Thymus (tissue), 11 donors: Measurements from ENCODE around the gene CCDC12. TPM values are rescaled to one million over a fixed set of nuclear protein-coding genes. Genes with fewer than 3 reads are reported as not detected.
"Not testable (repeated sequence)": the region's sequence is repeated elsewhere in the genome, so short reads cannot be mapped to it uniquely, and the experiment has no call there.

Source experiments
- DNase-seq, 9 donors: peaks; one replicate each; pipeline ENCODE4 v3.0.0-alpha.2; 2013; ENCODE audit warnings: low spot score in 9 of 9, low read depth in 6 of 9, missing footprints in 1 of 9
- H3K27ac ChIP-seq, 2 donors: one replicate each; pipeline ENCODE4 v1.5.1; 2013; ENCODE audit warnings: control low read depth in 1 of 2, low read depth in 1 of 2, low read length in 1 of 2, mild to moderate bottlenecking in 1 of 2, moderate library complexity in 1 of 2
- H3K27me3 ChIP-seq, 2 donors: one replicate each; pipeline ENCODE4 v1.5.1; 2013; ENCODE audit warnings: low read length in 1 of 2; ENCODE audit not compliant: control insufficient read depth in 2 of 2, insufficient read depth in 1 of 2
- H3K36me3 ChIP-seq, 2 donors: one replicate each; pipeline ENCODE4 v1.5.1; 2013; ENCODE audit warnings: low read length in 1 of 2, mild to moderate bottlenecking in 1 of 2, moderate library complexity in 1 of 2; ENCODE audit not compliant: control insufficient read depth in 2 of 2, insufficient read depth in 2 of 2
- H3K4me1 ChIP-seq, 2 donors: one replicate each; pipeline ENCODE4 v1.5.1; 2013; ENCODE audit warnings: low read length in 2 of 2; ENCODE audit not compliant: control insufficient read depth in 2 of 2, insufficient read depth in 2 of 2
- H3K4me3 ChIP-seq, 2 donors: one replicate each; pipeline ENCODE4 v1.5.1; 2013; ENCODE audit warnings: low read length in 2 of 2, control low read depth in 1 of 2, mild to moderate bottlenecking in 1 of 2
- H3K9me3 ChIP-seq, 2 donors: one replicate each; pipeline ENCODE4 v1.5.1; 2013; ENCODE audit warnings: low read length in 1 of 2, mild to moderate bottlenecking in 1 of 2; ENCODE audit not compliant: control insufficient read depth in 2 of 2, insufficient read depth in 1 of 2
- WGBS: extraction: QIAGEN DNeasy Blood & Tissue Kit; methylation state at CpG from one replicate; pipeline ENCODE4 v1.1.7; 2013; 5-methylcytosine and 5-hydroxymethylcytosine counted together
- polyA plus RNA-seq: library from polyadenylated mRNA; stranded (reverse); fragments of 200-250 nt; gene quantifications from one replicate; pipeline ENCODE4 v1.2.3, GENCODE V29; 2013
- total RNA-seq: library from RNA; stranded (reverse); fragments of 120-200 nt; gene quantifications from one replicate; pipeline ENCODE4 v1.2.4, GENCODE V29; 2013
- donor health status: healthy.

The CCDC12 gene
- total and polyA plus RNA-seq, 2 donors: 47.4 to 83.9 TPM

DNA sequence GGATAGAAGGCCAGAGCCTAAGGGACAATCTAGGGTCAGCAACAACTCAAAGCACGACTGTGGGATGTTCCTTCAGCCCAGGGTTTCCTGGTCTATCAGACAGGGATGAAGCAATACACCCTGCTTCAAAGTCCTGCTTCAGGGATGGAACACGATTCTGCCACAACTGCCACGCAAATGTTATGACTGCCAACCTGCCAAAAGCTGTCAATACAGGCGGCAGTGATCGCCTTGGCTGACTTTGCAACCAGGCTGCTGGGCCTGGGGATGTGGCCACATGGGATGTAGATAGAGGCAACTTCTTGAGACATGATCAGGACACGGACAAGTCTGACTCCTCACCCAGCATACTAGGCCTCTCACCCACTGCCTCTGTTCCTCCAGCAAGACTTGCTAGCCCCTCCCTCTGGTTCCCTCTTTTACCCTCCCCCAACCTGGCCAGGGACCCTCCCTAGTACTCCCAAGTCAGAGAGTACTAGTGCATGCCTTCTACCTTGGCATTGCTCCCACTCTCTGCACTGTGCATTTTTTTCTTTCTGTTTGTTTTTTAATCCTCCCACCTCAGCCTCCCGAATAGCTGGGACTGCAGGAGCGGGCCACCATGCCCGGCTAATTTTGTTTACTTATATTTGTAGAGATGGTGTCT, 7.6 kb downstream of the CCDC12 start:
- no peaks in the 10 kb centered on the region for H3K9me3 ChIP-seq
- H3K36me3 ChIP-seq: peaks cover 21 to 57% of the 10 kb centered on the region in 2 donors
- H3K4me1 ChIP-seq: peaks cover 6 to 58% of the 10 kb centered on the region in 2 donors
- H3K27ac ChIP-seq: no peak overlapping the region
- DNase-seq: no peak
- 85% methylated on average over 9 of the region's 9 CpGs for WGBS
- no peak overlapping the region for H3K4me3 ChIP-seq
- H3K27me3 ChIP-seq: no peaks in the 10 kb centered on the region

DNA sequence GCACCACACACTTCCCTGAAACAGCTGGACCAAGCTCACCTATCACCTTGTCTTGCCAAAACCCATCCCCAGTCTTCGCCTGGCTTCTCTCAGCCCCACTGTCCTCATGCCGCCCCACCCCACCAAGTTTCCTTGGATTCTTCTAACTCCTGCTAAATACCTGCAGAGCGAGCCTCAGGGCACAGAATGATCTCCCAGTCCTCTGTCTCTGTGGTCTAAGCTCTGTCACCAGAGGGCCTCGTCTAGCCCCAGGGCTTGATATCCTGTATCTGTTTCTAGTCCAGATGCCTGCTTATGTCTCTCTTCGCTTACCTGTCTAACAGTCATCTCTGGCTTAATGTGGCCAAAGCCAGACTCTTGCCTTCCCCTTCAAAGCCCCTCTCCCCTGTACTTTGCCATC, 9.7 kb downstream of the CCDC12 start:
- peaks cover 5 to 52% of the 10 kb centered on the region in 2 donors for H3K4me1 ChIP-seq
- no peaks in the 10 kb centered on the region for H3K27me3 ChIP-seq
- H3K4me3 ChIP-seq: no peak overlapping the region
- DNase-seq: no peak
- 83% methylated on average over 5 of the region's 5 CpGs for WGBS
- peaks cover 21 to 60% of the 10 kb centered on the region in 2 donors for H3K36me3 ChIP-seq
- H3K9me3 ChIP-seq: no peaks in the 10 kb centered on the region
- no peak overlapping the region for H3K27ac ChIP-seq

DNA sequence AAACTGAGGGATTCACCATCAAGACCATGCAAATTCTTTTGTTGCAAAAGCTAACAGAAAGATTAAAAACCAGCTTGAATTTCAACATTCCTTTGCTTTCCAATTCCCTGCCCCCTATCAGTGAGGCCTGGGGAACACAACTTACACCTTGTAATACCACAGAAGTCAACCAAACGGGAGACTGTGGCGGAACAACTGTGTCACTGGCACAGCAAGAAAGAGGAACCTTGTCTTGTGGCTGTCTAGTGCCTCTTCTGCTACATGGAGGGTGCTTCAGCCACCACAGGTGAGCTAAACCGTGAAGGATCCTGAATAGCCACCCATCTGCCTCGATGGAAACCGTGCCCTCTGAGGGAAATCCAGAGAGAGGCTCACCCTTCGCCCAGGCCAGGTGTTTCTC, 11.4 kb downstream of the CCDC12 start:
- H3K9me3 ChIP-seq: no peaks in the 10 kb centered on the region
- H3K4me1 ChIP-seq: peaks cover 12 to 51% of the 10 kb centered on the region in 2 donors
- no peaks in the 10 kb centered on the region for H3K27me3 ChIP-seq
- H3K36me3 ChIP-seq: peaks cover 15 to 50% of the 10 kb centered on the region in 2 donors
- H3K27ac ChIP-seq: no peak overlapping the region
- no peak overlapping the region for H3K4me3 ChIP-seq
- no peak for DNase-seq
- WGBS: 17% methylated on average over 6 of the region's 6 CpGs

DNA sequence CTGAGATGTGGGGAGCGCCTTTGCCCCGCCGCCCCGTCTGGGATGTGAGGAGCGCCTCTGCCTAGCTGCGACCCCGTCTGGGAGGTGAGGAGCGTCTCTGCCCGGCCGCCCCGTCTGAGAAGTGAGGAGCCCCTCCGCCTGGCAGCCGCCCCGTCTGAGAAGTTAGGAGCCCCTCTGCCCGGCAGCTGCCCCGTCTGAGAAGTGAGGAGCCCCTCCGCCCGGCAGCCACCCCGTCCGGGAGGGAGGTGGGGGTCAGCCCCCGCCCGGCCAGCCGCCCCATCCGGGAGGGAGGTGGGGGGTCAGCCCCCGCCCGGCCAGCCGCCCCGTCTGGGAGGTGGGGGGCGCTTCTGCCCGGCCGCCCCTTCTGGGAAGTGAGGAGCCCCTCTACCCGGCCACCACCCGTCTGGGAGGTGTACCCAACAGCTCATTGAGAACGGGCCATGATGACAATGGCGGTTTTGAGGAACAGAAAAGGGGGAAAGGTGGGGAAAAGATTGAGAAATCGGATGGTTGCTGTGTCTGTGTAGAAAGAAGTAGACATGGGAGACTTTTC, 12.4 kb downstream of the CCDC12 start:
- H3K27ac ChIP-seq, H3K4me3 ChIP-seq, H3K27me3 ChIP-seq, H3K9me3 ChIP-seq, DNase-seq: not testable (repeated sequence)
- peaks cover 14 to 45% of the 10 kb centered on the region in 2 donors for H3K36me3 ChIP-seq
- H3K4me1 ChIP-seq: peaks cover 22 to 59% of the 10 kb centered on the region in 2 donors
- WGBS: 97% methylated on average over 36 of the region's 36 CpGs

DNA sequence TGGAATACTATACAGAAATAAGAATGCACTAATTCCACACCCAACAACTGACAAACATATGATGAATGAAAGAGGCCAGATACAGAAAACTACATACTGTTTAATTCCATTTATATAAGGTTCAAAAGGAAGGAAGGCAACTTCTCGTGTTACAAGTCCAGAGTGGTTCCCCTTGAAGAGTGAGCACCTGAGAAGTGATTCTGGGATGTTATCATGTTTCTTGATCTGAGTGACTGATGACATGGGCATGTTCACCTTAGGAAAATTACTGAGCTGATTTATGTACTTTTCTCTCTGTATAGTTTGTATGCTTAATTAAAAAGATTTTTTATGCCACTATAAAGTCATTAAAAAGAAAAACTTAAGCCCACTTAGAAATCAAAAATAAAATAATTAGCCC, 13.6 kb downstream of the CCDC12 start:
- WGBS: 80% methylated on average over 1 of the region's 1 CpG

DNA sequence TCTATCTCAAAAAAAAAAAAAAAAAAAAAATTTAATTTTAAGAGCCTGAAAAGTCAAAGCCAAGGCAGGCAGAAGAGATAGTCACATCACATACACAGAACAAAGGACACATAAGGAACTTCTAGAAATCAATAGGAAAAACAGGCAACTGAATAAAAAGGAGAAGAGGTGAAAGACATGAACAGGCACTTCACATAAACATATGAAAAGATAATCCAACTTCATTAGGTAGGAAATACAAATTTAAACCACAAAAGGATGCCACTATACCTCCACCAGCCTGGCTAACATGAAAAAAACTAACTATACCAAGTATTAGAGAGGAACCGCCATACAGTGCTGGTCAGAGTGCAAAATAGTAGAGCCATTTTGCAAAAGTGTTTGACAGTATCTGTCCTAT, 14.1 kb downstream of the CCDC12 start:
- H3K36me3 ChIP-seq: peaks cover 9 to 37% of the 10 kb centered on the region in 2 donors
- H3K4me3 ChIP-seq: no peak overlapping the region
- no peak overlapping the region for H3K27ac ChIP-seq
- H3K4me1 ChIP-seq: peaks cover 25 to 59% of the 10 kb centered on the region in 2 donors
- H3K9me3 ChIP-seq: no peaks in the 10 kb centered on the region
- DNase-seq: no peak
- 96% methylated on average over 1 of the region's 1 CpG for WGBS
- no peaks in the 10 kb centered on the region for H3K27me3 ChIP-seq

More for the DNA sequence above, 13.6 kb downstream of the CCDC12 start:
- Histone ChIP-seq H3K9me3 (no peaks in the 10 kb centered on the region), H3K27me3 (no peaks in the 10 kb centered on the region), H3K4me3 (no peak overlapping the region), H3K27ac (no peak overlapping the region), H3K36me3 (peaks cover 9 to 41% of the 10 kb centered on the region in 2 donors), H3K4me1 (peaks cover 25 to 61% of the 10 kb centered on the region in 2 donors)
- DNase-seq: no peak

DNA sequence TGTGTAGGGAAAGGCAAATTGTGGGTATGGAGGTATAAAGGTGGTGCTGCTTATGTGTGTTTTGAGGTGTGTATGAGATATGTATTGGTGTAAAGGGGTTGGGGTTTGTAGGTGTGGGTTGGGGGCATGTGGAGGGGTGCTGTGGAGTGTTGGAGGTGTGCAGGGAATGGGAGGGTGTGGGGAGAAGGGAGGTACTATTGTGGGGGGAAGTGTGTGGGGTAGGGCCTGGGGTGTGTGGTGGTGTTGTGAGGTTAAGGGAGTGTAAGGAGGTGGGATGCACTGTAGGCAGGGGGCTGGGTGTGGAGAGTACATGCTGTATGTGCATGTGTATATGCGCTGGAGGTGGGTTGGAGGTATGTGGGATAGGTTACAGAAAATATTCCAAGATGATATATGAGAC, 15.7 kb downstream of the CCDC12 start:
- H3K27ac ChIP-seq: peak overlapping the region in 1 of 2 donors; percentile 47
- WGBS: 96% methylated on average over 1 of the region's 1 CpG
- no peak for DNase-seq
- peaks cover 39 to 57% of the 10 kb centered on the region in 2 donors for H3K4me1 ChIP-seq
- H3K9me3 ChIP-seq: no peaks in the 10 kb centered on the region
- H3K36me3 ChIP-seq: peaks cover 7 to 31% of the 10 kb centered on the region in 2 donors
- H3K4me3 ChIP-seq: no peak overlapping the region
- H3K27me3 ChIP-seq: no peaks in the 10 kb centered on the region

DNA sequence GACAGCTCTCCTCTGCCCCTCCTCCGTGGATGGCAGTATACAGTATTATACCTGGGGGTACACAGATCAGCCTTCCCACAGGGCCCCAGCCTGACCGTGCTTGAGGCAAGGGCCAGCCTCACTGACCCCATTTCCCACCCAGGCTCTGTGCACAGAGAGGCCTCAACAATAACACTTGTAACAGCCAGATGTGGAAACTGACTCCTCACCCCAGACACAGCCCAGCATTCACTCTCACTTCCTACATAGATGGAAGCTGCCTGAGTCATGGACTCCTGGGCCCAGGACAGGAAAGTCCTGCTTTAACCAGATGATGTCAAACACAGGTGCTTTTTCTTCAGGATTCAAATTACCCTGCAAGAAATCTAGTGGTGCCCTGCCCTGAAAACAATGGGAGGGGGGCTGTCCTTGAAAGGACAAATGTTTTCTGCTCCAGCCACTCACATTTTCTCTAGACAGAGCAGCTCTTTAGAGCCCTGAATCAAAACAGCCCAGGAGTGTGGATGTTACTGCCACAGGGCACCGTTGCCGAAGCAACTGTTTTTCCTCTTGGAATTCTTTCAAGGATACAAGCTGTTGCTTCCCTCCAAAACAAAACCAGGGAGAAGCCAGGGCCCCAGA, 16.4 kb downstream of the CCDC12 start:
- WGBS: 90% methylated on average over 4 of the region's 4 CpGs
- H3K9me3 ChIP-seq: no peaks in the 10 kb centered on the region
- H3K27ac ChIP-seq: peak overlapping the region; percentile 39 to 47
- no peak overlapping the region for H3K4me3 ChIP-seq
- peaks cover 5 to 24% of the 10 kb centered on the region in 2 donors for H3K36me3 ChIP-seq
- H3K27me3 ChIP-seq: no peaks in the 10 kb centered on the region
- peaks cover 46 to 57% of the 10 kb centered on the region in 2 donors for H3K4me1 ChIP-seq
- no peak for DNase-seq

DNA sequence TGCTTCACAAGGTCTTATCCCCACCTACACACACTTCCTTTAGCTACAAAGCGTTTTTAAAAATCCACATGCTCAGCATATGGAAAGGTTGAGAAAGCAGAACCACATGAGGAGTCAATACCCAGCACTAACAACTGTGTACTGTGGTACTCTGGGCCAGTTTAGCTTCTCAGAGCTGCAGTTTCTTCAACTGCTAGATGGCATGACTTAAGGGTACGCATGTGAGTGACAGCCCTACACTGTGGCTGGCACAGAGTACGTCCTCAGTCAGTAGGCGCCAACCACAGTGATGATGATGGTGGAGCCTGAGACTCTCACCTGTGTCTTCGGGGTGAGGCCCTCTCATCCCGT, 17.4 kb downstream of the CCDC12 start:
- DNase-seq: no peak
- 41% methylated on average over 6 of the region's 6 CpGs for WGBS
- no peak overlapping the region for H3K4me3 ChIP-seq

More for the DNA sequence above, 17.4 kb downstream of the CCDC12 start:
- Histone ChIP-seq H3K4me1 (peaks cover 56 to 64% of the 10 kb centered on the region in 2 donors), H3K27me3 (no peaks in the 10 kb centered on the region), H3K36me3 (peaks cover 5 to 21% of the 10 kb centered on the region in 2 donors), H3K27ac (peak overlapping the region; percentile 20 to 65), H3K9me3 (no peaks in the 10 kb centered on the region)
